Stimulated activated CD4-positive, alpha-beta T cell treated with anti-CD3 and anti-CD28 coated beads, TNF-alpha, amount 100 ng/mL, for 1 hour (primary cell): Measurements from ENCODE around the gene TMEM41B.

ENCODE experiments used
- DNase-seq, 3 donors: peaks; one replicate each; pipeline ENCODE4 v3.0.0-alpha.2; 2020; ENCODE audit warnings: low read depth in 3 of 3, low spot score in 1 of 3

TMEM41B gene

GRCh38 chr11:9310485-9311090 lies 3.8 kb downstream of the TMEM41B start:
- DNase-seq = no peak

GRCh38 chr11:9304178-9304577 lies 10.2 kb downstream of the TMEM41B start:
- no peak for DNase-seq

- no peak for DNase-seq
These were observed 11.9 kb downstream of the TMEM41B start for GRCh38 chr11:9302448-9302847.

- no peak for DNase-seq
These were observed 12.7 kb downstream of the TMEM41B start for GRCh38 chr11:9301720-9302119.

GRCh38 chr11:9293646-9294045 lies 20.7 kb downstream of the TMEM41B start:
- DNase-seq = no peak

GRCh38 chr11:9285850-9286587 lies 28.4 kb downstream of the TMEM41B start:
- DNase-seq = no peak

- DNase-seq = peak in 2 of 3 donors; percentile 15 to 23
These were observed 33.6 kb downstream of the TMEM41B start for GRCh38 chr11:9280655-9281301.

- DNase-seq = no peak
These were observed 37.2 kb downstream of the TMEM41B start for GRCh38 chr11:9277176-9277575.

- no peak for DNase-seq
These were observed 37.8 kb downstream of the TMEM41B start for GRCh38 chr11:9276571-9276970.

GRCh38 chr11:9274499-9275258 lies 39.7 kb downstream of the TMEM41B start:
- no peak for DNase-seq

GRCh38 chr11:9273376-9274336 lies 40.7 kb downstream of the TMEM41B start:
- DNase-seq = no peak

GRCh38 chr11:9269492-9270013 lies 44.8 kb downstream of the TMEM41B start:
- DNase-seq = no peak

GRCh38 chr11:9267680-9268079 lies 46.7 kb downstream of the TMEM41B start:
- no peak for DNase-seq

GRCh38 chr11:9266926-9267325 lies 47.5 kb downstream of the TMEM41B start:
- no peak for DNase-seq

- DNase-seq = no peak
These were observed 48.2 kb downstream of the TMEM41B start for GRCh38 chr11:9266132-9266736.

GRCh38 chr11:9265211-9266131 lies 48.9 kb downstream of the TMEM41B start, which contains the start of gene DENND5A:
TSS of gene DENND5A (minus strand) at chr11:9265350. CDS start at chr11:9265069, 281 bp downstream.
- DNase-seq = peak in 2 of 3 donors; percentile 10 to 42

- peak in 1 of 3 donors; percentile 18 for DNase-seq
These were observed 49.8 kb downstream of the TMEM41B start for GRCh38 chr11:9264316-9265210.
